ENCODE results near the gene FAM180B.

The FAM180B gene

DNA sequence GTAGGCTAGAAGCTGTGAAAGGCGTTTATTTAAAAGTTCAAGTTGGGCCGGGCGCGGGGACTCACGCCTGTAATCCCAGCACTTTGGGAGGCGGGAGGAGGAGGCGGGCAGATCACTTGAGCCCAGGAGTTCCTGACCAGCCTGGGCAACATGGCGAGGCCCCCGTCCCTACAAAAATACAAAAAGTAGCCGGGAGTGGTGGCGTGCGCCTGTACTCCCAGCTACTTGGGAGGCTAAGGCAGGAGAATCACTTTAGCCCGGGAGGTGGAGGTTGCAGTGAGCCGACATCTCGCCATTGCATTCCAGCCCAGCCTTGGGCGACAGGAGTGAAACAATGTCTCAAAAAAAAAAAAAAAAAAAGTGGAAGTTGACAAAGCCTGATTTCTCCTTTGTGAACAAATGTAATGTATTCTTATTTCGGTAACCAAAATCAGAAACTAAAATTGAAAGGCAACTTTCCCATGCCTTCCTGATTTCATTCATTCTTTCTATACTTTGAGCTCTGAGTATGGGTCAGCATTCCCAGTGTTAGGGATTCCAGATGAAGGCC lies 20.3 kb upstream of the FAM180B start:
- DNase-seq (ENCODE audit: low read depth, low spot score) = no peak

DNA sequence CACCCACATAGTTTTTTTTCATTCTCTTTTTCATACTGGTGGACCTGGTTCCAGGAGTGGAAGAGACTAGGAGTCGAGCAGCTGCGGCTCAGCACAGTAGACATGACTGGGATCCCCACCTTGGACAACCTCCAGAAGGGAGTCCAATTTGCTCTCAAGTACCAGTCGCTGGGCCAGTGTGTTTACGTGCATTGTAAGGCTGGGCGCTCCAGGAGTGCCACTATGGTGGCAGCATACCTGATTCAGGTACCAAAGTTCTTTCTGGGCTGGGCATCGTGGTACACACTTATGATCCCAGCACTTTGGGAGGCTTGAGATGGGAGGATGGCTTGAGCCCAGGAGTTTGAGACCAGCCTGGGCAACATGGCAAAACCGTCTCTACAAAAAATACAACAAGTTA lies 16.8 kb upstream of the FAM180B start:
- DNase-seq (ENCODE audit: low read depth, low spot score) = no peak

DNA sequence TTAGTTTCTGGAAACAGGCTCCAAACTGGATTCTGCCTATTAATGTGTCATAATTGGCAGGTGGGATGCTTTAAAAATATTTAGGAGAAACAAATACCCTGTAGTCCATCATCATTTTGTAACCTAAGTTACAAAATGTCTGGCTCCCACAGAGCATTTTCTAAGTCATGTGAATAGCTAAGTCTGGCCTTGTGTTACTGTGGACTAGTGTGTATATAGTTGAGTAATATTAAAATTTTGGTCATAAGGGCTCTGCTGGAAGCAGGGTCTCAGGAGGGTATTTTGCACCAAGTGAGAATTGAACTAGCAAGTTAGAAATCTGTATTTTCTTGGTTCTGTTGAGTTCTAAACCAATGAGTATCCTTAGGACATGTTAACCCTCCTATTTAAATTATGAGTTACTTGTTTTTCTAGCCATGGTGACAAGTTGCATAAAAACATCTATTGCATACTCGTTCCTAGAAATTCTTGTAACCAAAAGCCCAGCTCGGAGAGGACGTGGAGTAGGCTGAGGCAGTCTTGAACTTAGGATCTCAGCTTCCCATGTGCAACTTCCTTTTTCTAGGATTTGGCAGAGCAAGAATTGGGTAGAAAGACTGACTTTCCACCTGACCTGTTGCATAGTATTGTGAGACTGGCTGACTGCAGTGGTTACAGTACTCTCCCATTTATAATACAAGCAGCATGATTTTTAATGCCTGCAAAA lies 15.7 kb upstream of the FAM180B start:
- no peak for DNase-seq (ENCODE audit: low read depth, low spot score)

DNA sequence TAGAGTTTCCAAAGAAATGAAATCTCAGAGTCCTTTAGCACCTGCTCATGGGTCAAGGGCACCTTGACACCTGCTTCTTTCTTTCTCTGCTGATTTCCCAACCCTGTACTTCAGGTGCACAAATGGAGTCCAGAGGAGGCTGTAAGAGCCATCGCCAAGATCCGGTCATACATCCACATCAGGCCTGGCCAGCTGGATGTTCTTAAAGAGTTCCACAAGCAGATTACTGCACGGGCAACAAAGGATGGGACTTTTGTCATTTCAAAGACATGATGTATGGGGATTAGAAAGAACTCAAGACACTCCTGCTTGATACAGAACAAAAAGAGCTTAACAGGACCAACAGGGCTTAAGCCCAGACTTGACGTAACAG lies 15.1 kb upstream of the FAM180B start:
- no peak for DNase-seq (ENCODE audit: low read depth, low spot score)

DNA sequence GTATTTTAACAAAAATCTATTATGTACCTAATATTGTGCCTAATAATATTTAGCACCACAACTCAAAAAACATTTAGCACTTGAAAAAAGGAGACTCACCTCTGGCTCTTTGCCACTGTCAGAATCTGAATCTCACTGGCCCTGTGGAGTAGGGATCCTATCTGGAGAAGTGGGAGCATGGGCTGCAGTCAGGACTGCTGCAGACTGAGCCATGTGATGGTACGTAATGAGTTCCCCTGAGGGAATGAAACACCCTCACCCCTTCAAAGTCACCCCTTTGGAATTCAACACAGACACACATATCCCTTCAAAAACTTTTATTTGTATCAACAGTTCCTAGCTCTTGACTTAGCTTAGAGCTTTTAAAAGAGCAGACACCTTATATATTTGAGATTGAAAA lies 14.6 kb upstream of the FAM180B start:
- DNase-seq (ENCODE audit: low read depth, low spot score) = no peak

DNA sequence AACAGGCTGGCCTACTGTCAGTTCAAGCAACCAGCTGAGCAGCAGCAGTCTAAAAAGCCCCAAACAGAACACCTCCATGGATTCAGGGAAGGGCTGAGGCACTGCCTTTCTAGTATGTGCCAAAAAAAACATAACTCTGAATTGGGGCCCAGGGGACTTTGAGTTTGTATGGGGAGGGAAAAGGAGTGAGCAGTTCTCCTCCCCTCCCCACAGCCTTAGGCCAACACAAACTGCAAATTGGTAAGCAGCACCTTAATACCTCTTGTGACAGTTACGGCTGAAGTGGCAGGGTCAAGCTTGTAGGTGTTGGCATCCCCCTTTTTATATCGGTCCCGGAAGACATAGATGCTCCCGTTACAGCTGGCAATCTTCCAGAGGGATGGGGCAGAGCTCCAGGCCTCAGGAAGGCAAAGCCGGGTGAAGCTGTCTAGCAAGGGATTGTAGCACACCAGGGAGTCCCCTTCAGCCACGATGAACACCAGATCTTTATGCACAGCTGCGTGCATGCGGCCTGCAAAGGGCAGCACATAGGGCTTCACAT lies 13.7 kb upstream of the FAM180B start:
- peak; percentile 51 for DNase-seq (ENCODE audit: low read depth, low spot score)

DNA sequence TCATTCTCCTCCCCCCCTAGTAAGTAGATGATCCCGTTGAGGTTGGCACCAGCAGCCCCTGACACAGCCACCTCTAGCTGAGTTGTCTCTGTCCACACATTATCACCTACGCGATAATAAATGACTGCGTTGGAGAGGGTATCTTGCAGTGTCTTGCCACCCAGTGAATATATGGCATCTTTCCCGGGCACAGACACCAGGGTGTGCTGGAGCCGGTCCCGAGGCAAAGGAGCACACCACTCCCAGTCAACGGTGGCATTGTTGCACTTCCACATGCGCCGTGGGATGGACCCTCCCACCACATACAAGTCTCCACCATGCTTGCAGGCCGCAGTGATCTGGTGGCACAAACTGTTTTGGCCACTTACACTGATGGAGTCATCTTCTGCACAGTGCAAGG lies 13.2 kb upstream of the FAM180B start:
- no peak for DNase-seq (ENCODE audit: low read depth, low spot score)

DNA sequence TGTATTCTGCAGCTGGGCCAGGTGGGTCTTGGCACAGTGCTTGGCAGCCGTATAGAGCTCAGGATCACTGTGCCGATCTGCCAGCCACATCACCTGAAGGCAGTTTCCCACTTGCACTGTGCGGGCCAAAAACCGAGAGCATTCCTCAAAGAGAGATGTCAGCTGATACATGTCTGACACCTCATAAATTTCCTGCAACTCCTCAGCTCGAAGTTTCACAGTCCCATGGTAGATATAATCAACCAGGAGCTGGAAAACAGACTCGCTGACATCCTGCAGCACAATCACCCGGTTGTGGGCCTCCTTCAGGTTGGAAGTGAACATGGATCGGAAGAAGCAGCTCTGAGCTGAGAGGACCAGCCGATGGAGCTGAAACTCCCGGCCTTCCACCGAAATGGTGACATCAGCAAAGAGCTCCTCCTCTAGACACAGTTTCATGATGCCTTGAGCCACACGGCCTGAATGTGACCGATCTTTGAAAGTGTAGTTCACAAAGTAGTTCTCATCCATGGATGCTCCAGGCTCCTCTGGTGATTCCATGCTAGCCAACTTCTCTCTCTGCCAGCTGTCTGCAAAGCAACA lies 8.9 kb upstream of the FAM180B start:
- DNase-seq (ENCODE audit: low read depth, low spot score) = no peak

DNA sequence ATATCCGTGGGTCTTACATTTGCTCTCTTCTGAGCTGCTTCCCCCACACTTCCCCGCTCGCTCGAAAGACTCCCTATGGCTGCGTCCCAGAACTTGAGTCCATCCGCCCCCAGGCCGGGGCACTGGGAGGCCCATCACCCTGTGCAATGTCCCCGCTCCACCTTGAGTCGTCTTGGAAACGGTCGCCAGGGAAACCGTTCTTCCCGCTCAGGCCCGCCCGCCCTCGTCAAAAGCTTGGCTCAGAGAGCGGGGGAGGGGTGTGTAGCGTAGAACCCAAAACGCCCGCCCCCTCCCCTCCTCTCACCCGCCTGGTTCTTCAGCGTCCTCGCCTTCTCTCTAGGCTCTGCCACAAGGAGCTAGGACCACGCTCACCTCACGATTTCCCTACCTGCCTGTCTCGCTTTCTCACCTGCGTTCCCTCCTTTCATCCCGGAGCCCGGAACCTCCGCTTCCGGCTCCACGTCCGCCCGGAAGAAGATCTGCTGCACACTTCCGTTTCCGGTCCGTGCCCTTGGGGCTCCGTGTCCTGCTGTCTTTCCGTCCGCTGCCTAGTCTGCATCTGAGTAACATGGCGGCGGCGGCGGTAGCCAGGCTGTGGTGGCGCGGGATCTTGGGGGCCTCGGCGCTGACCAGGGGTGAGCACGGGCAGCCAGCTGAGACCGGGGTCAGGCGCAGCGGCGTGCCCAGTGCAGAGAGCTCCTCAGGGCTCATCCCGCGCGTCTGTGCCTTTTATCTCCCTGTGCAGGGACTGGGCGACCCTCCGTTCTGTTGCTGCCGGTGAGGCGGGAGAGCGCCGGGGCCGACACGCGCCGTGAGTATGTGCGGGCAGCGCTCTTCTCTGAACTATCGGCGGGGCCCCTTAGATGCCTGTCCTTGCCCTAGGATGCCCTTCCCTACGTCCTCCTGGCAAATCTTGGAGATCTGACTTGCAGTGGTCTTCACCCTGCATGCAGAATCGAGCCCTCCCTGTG lies 7.7 kb upstream of the FAM180B start, which contains the start of the genes KBTBD4 and NDUFS3:
KBTBD4 (minus strand) TSS at position 447 of the 971 bp plus-strand sequence; CDS start at position 428, 19 bp downstream.
NDUFS3 (plus strand) TSS at position 551 of the 971 bp plus-strand sequence; CDS start at position 569, 18 bp downstream.
- DNase-seq (ENCODE audit: low read depth, low spot score) = peak; percentile 76

DNA sequence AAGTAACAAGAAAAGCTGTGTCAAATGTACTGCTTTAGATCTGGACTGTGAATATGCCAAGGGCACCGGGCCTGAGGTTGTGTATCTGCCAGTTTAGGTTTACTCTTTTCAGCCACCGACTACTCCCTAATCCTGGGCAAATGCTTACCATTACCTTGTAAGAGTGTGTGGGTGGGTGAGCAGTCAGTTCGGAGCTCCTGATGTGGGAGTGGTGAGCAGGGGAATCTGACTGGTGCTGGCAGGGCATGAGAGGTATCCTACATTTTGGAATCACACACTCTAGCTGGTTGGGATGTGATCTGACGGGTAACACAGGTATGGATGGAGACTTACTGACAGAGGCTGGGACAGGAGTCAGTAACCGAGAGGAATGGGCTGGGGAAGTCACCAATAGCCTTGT lies 2.6 kb upstream of the FAM180B start:
- DNase-seq (ENCODE audit: low read depth, low spot score) = no peak

DNA sequence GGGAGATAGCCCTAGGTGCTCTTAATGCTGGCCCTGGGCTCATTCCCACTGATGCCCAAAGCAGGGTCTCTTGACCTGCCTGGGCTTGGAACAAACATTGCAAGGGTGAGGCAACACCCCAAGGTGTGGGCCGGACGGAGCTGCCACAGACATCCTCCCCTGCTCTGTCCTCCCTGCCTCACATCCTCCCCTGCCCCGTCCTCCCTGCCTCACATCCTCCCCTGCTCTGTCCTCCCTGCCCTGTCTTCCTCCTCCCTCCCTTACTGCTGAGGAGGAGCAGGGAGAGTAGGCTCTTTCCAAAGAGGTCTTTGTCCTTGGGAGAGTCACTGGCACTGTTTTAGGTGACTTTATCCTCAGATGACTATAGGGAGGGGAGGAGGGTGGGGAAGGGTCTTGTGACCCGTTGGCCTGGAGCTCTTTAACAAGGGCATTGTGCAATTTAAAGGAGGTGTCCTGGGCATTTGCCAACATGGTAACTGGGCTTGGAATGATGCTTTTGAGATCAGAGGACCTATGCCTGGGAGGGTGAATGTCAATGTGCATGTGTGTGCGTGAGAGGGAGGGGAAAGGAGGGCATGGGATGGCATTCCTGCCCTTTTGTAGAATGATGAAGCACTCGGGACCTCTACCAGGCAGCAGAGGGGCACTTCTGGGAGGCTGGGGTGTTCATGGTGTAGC lies 700 bp downstream of the FAM180B start:
- no peak for DNase-seq (ENCODE audit: low read depth, low spot score)

DNA sequence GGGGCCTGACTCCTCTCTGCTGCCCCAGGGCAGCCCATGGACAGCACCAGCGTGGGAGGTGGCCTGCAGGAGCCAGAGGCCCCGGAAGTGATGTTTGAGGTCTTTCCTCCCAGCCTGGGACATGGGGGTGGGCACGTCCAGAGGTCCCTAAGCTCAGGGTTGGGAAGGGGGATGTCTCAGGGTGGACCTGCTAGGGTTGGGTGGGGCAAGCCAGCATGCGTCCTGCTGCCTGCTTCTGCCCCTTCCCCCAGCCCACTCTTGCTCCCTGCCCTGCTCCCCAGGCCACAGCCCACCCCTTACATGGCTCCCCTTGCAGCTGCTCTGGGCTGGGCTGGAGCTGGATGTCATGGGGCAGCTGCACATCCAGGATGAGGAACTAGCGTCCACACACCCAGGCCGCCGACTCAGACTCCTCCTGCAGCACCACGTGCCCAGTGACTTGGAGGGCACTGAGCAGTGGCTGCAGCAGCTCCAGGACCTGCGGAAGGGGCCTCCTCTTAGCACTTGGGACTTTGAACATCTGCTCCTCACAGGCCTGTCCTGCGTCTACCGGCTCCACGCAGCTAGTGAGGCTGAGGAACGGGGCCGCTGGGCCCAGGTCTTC lies 1.3 kb downstream of the FAM180B start:
- DNase-seq (ENCODE audit: low read depth, low spot score) = no peak

DNA sequence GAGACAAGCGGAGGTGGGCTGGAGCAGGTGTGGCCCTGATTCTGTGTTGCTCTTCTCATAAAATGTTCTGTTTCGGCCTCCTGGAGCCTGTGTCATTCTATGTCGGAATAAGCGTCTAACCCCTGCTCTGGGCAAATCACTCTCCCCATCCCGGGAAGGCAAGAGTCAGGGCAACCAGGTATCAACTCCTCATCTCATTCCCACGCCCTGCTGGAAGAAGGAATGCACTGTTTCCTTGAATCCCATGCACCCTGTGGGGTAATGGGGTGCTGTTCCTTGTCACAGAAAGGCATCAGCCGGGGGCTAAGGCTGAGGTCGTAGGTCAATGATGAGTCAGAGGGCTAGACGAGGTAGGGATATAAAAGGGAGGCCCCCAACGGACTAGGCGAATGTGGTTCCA lies 2.6 kb downstream of the FAM180B start:
- DNase-seq (ENCODE audit: low read depth, low spot score) = no peak

DNA sequence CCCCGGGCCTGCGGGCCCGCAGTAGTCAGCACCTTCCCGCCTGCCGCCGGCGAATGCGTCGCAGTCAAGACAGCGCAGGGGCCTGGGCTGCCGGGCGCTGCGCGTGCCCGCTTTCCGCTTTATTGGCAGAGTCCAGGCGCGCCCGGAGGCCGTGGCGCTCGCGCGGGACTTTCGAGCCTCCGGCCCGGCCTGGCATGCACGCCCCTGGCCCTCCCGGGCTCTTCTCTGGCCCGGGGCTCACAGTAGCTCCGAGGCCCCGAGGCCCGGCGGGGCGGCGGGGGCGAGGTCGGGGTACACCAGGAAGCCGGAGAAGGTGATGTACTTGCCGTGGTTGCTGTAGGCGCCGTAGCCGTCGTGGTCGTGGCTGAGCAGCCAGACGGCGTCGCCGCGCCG lies 3.1 kb downstream of the FAM180B start:
- DNase-seq (ENCODE audit: low read depth, low spot score) = no peak

DNA sequence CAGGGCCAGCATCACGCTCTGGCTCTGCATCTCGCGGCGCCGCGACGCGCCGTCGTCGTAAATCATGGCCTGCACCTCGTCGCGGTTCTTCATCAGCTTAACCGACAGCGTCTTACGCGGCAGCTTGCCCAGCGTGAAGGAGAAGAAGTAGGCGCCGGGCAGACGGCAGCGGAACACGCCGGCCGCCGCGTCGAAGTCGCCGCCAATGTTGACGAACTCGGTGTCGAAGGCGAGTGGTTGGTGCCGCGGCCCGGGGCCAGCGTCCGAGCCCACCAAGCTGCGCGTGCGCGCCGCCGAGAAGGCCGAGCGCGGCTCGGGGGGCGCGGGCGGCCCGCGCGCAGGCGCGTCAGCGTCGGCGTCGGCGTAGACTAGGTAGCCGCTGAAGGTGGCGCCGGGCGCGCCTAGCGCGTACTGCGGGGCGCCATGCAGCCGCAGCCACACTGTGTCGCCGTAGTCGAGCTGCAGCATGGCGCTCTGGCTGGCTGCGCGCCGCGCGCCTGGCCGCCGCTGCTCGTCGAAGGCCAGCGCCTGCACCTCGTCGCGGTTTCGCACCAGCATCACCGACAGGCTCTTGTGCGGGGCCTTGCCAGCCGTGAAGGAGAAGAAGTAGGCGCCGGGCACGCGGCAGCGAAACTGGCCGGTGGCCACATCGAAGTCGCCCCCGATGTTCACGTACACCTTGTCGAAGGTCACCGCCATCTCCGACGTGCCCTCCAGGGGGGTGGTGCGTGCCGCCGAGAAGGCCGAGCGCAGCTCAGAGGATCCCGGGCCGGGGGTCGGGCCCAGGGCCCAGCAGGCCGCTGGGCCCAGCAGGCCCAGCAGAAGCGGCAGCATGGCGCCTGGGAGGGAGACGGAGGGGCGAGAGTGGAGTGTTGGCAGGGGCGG lies 3.7 kb downstream of the FAM180B start:
- no peak for DNase-seq (ENCODE audit: low read depth, low spot score)

DNA sequence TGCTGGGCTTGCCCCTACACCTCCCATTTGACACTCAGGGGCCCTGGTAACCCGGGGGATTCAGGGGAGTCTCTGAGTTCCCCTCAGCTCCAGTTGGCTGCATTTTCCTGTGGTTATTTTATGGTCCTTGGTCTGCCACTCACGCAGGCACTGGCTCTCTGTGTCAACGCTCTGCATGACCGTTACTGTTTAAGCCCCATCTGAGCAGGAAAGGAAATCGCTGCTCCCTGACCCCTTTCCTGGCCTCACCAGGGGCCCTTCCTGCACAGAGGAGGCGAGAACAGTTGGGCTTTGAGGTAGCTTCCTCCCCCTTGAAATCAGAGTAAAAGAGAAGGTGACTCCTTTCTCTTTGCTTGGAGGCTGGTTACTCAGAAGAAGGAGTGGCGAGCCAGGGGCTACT lies 5.3 kb downstream of the FAM180B start:
- no peak for DNase-seq (ENCODE audit: low read depth, low spot score)

DNA sequence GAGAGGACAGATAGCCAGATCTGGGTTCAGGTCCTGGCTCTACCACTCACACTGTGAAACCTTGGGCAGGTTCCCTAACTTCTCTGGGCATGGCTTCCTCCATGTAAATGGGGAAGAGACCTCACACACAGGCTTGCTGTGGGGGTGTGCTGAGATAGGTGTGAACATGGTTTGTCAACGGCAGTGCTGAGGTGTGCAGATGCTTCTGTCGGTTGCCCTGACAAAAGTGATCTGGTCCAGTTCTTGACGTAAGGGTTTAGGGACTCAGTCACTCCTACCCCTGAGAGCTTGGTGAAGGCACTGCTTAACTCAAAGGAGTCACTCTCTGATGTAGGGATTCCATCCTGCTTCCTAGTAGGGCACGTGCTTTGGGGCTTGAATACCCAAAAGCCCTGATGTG lies 5.8 kb downstream of the FAM180B start:
- no peak for DNase-seq (ENCODE audit: low read depth, low spot score)

DNA sequence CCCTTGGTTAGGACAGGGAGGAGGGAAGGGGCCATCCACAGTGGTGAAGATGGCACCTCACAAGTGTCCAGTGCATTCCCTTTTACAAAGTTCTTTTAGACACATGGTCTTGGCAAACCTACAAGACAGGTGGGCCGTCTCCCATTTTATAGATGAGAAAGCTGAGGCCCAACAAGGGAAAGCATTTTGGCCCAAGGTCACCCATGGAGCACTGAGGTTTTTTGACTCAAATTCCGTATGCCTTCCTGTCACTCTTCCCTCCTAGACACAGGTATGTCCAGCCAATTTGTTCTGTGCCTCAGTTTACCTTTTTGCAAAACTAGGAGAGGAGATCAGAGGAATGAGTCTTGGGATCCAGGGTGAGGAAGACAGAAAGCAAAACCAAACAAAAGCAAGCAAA lies 6.5 kb downstream of the FAM180B start:
- no peak for DNase-seq (ENCODE audit: low read depth, low spot score)

DNA sequence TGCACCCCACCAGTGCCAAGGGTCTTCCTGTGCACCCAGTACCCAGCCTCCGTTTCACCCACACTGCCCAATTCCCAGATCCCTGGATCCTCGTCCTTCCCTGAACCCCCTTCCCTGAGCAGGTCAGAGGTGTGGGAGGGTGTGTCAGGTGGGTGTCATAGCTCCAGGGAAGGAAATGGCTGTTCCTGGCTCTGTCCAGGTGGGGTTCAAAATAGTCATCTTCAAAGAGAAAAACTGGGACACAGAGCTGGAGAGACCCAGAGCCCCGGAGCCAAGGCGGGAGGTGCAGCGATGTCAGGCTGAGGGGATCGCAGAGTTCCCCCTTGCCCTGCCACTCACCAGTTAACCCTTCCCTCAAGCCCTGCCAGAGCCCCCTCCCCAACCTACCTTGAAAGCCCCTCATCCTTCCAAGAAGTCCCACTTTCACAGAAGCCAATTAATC lies 7.0 kb downstream of the FAM180B start:
- DNase-seq (ENCODE audit: low read depth, low spot score) = no peak
